GM12891 (cell line): ENCODE results near the gene PIGU.

ENCODE experiments used
- POLR2A ChIP-seq: IDR thresholded peaks from 2 replicates; pipeline ENCODE4 v1.6.1; 2011; ENCODE audit warnings: low read depth, low read length, control low read depth
- POLR2AphosphoS5 ChIP-seq: IDR thresholded peaks from 2 replicates; pipeline ENCODE4 v1.6.1; 2011; ENCODE audit warnings: low read depth, low read length, control low read depth
- POU2F2 ChIP-seq: IDR thresholded peaks from 2 replicates; pipeline ENCODE4 v1.6.1; 2011; ENCODE audit warnings: low read depth, mild to moderate bottlenecking, control low read depth, low read length, moderate library complexity
- SPI1 ChIP-seq: IDR thresholded peaks from 2 replicates; pipeline ENCODE4 v1.6.1; 2011; ENCODE audit warnings: low read depth, low read length, control low read depth
- TAF1 ChIP-seq: IDR thresholded peaks from 2 replicates; pipeline ENCODE4 v1.6.1; 2011; ENCODE audit warnings: low read depth, low read length, control low read depth

- TF ChIP-seq TAF1 (no peak), POU2F2 (no peak), POLR2A (no peak), POLR2AphosphoS5 (no peak), SPI1 (no peak)
Observed at GRCh38 chr20:34527016-34527415, 149.9 kb downstream of the PIGU start.
